Astrocyte (in vitro differentiated cells and primary cell): ENCODE results near the gene MYO3B.

ENCODE experiments used
- CTCF ChIP-seq: IDR thresholded peaks from 2 replicates; pipeline ENCODE4 v1.5.1; 2011; ENCODE audit warnings: low read depth, mild to moderate bottlenecking, inconsistent platforms, low read length, moderate library complexity; ENCODE audit not compliant: insufficient read depth
- EZH2 ChIP-seq: IDR thresholded peaks from 2 replicates; pipeline ENCODE4 v1.6.1; 2012; ENCODE audit warnings: mild to moderate bottlenecking, low read length, inconsistent platforms; ENCODE audit not compliant: insufficient read depth

GRCh38 chr2:170485254-170486026 lies 307.5 kb downstream of the MYO3B start:
- TF ChIP-seq CTCF (no peak), EZH2 (no peak)
